Neuronal stem cell (in vitro differentiated cells): ENCODE measurements around the gene AKTIP.

Experiments
- DNase-seq: peaks from one replicate; pipeline ENCODE4 v3.0.0-alpha.2; 2013; ENCODE audit warnings: low spot score
- H2AFZ ChIP-seq: one replicate; pipeline ENCODE4 v1.6.1; 2013; ENCODE audit warnings: mild to moderate bottlenecking, low read length, inconsistent platforms
- H2AK5ac ChIP-seq: 2 replicates; pipeline ENCODE4 v1.6.1; 2013; ENCODE audit warnings: low read depth, mild to moderate bottlenecking, inconsistent platforms, low read length, moderate library complexity, mixed read lengths
- H2BK120ac ChIP-seq: 2 replicates; pipeline ENCODE4 v1.6.1; 2013; ENCODE audit warnings: low read depth, mild to moderate bottlenecking, inconsistent platforms, low read length, moderate library complexity, mixed read lengths
- H2BK12ac ChIP-seq: one replicate; pipeline ENCODE4 v1.6.1; 2013; ENCODE audit warnings: low read length, inconsistent platforms
- H2BK15ac ChIP-seq: 2 replicates; pipeline ENCODE4 v1.6.1; 2013; ENCODE audit warnings: mild to moderate bottlenecking, low read length, inconsistent platforms, mixed read lengths
- H2BK5ac ChIP-seq: one replicate; pipeline ENCODE4 v1.6.1; 2013; ENCODE audit warnings: inconsistent platforms, mild to moderate bottlenecking, low read length, moderate library complexity
- H3K14ac ChIP-seq: one replicate; pipeline ENCODE4 v1.6.1; 2013; ENCODE audit warnings: low read length, inconsistent platforms
- H3K18ac ChIP-seq: 2 replicates; pipeline ENCODE4 v1.6.1; 2013; ENCODE audit warnings: low read length, inconsistent platforms
- H3K23ac ChIP-seq: 2 replicates; pipeline ENCODE4 v1.6.1; 2013; ENCODE audit warnings: low read depth, mild to moderate bottlenecking, mixed read lengths, low read length, inconsistent platforms; ENCODE audit not compliant: poor library complexity
- H3K27ac ChIP-seq: replicated peaks from 3 replicates; pipeline ENCODE4 v1.5.1; 2013; ENCODE audit warnings: low read length, inconsistent platforms
- H3K27me3 ChIP-seq, 3 experiments: 2 replicates each; pipeline ENCODE4 v1.6.1; 2013; ENCODE audit warnings: low read length in 3 of 3, mild to moderate bottlenecking in 2 of 3, inconsistent platforms in 1 of 3, low read depth in 1 of 3, mixed read lengths in 1 of 3, moderate library complexity in 1 of 3; ENCODE audit not compliant: control insufficient read depth in 3 of 3, insufficient read depth in 3 of 3
- H3K36me3 ChIP-seq, 2 donors: replicated peaks in 1 of 2; 2 replicates each; pipeline ENCODE4 v1.6.1; 2013; ENCODE audit warnings: low read length in 2 of 2; ENCODE audit not compliant: control insufficient read depth in 2 of 2, insufficient read depth in 2 of 2
- H3K4ac ChIP-seq: 2 replicates; pipeline ENCODE4 v1.6.1; 2013; ENCODE audit warnings: inconsistent platforms, mild to moderate bottlenecking, low read length, moderate library complexity
- H3K4me1 ChIP-seq, 2 donors: 1 replicate in 1 of 2; 2 replicates in 1 of 2; pipeline ENCODE4 v1.6.1; 2013; ENCODE audit warnings: low read length in 2 of 2, low read depth in 1 of 2; ENCODE audit not compliant: control insufficient read depth in 2 of 2, insufficient read depth in 1 of 2
- H3K4me2 ChIP-seq: one replicate; pipeline ENCODE4 v1.6.1; 2013; ENCODE audit warnings: mild to moderate bottlenecking, low read length, inconsistent platforms; ENCODE audit not compliant: insufficient read depth, poor library complexity, severe bottlenecking
- H3K4me3 ChIP-seq, 2 donors: 2 replicates each; pipeline ENCODE4 v1.5.1; 2013; ENCODE audit warnings: low read length in 2 of 2, mild to moderate bottlenecking in 2 of 2, inconsistent platforms in 1 of 2, moderate library complexity in 1 of 2
- H3K79me1 ChIP-seq: one replicate; pipeline ENCODE4 v1.6.1; 2013; ENCODE audit warnings: low read depth, mild to moderate bottlenecking, inconsistent platforms, low read length, moderate library complexity
- H3K9ac ChIP-seq: one replicate; pipeline ENCODE4 v1.6.1; 2013; ENCODE audit warnings: mild to moderate bottlenecking, low read depth, low read length, inconsistent platforms; ENCODE audit not compliant: poor library complexity
- H3K9me3 ChIP-seq, 2 donors: replicated peaks in 1 of 2; 2 replicates each; pipeline versions ENCODE3 to v1.6.1; 2013; ENCODE audit warnings: low read length in 2 of 2, mild to moderate bottlenecking in 2 of 2, inconsistent platforms in 1 of 2, low read depth in 1 of 2, mixed read lengths in 1 of 2, moderate library complexity in 1 of 2; ENCODE audit not compliant: control insufficient read depth in 2 of 2, insufficient read depth in 1 of 2
- H4K8ac ChIP-seq: one replicate; pipeline ENCODE4 v1.6.1; 2013; ENCODE audit warnings: low read depth, mild to moderate bottlenecking, inconsistent platforms, low read length, moderate library complexity
- H4K91ac ChIP-seq: one replicate; pipeline ENCODE4 v1.6.1; 2013; ENCODE audit warnings: low read length, low read depth, mild to moderate bottlenecking, inconsistent platforms; ENCODE audit not compliant: poor library complexity
- WGBS, 2 donors: extraction: QIAGEN DNeasy Blood & Tissue Kit; methylation state at CpG; one replicate each; pipeline ENCODE4 v1.1.7; 2013; ENCODE audit warnings: missing lambda C conversion rate in 2 of 2, mixed read lengths in 1 of 2; ENCODE audit not compliant: insufficient read length in 2 of 2, insufficient replicate concordance in 1 of 2; ENCODE audit errors: extremely low coverage in 2 of 2; 5-methylcytosine and 5-hydroxymethylcytosine counted together

AKTIP gene

DNA sequence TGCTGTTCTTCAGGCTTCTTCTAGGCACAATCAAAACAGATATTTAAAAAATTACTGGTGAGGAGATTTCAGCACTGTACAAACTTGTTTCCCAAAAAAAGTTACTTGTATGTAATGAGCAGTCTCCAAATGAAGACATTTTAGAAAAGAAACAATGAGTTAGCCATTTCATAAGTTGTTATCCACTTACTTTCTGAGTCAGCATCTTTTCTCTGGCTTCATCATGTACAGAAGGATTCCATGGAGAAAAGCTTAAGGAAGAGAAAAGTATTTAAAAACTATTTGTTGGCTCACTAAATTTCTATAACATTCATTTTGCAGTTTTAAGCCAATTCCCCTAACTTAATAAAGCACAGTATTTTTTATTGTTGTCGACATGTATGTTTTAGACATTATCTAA, 10.5 kb downstream of the AKTIP start:
- Histone ChIP-seq H4K91ac (no peak overlapping the region), H2BK15ac (no peak overlapping the region), H2BK5ac (no peak overlapping the region), H3K27ac (no peak overlapping the region), H3K4me1 (no peaks in the 10 kb centered on the region), H3K14ac (no peak overlapping the region), H3K36me3 (peaks cover 31 to 97% of the 10 kb centered on the region in 2 donors), H3K9me3 (no peaks in the 10 kb centered on the region), H3K23ac (no peak overlapping the region), H3K4ac (no peak overlapping the region), H2AFZ (no peak overlapping the region), H3K4me2 (no peak overlapping the region), H2BK120ac (no peak overlapping the region), H2AK5ac (no peak overlapping the region), H2BK12ac (no peak overlapping the region), H3K27me3 (no peaks in the 10 kb centered on the region), H3K9ac (no peak overlapping the region), H3K18ac (no peak overlapping the region), H3K4me3 (no peak overlapping the region), H4K8ac (no peak overlapping the region), H3K79me1 (no peaks in the 10 kb centered on the region)
- DNase-seq, result no peak
- WGBS, 2 donors, result no CpG with 5 or more reads among the region's 1 CpG

DNA sequence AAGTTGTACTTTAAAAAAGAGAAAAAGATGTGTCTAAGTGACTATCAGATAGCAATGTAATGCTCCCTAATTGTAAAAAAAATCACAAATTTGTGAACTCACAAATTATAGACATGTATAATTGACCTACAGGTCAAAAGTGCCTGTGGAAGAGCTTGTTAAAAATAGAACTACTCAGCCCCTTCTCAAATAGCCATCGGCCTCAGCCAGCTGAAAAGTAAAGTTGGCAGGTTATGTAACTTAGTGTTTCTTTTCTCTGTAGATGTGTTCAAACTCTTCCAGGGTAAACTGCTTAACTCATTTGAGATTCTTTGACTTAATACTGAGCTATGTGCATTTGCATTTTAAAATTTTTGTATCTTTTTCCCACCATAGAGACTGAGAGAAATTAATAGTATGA, 13.3 kb downstream of the AKTIP start:
- Histone ChIP-seq H2AFZ (no peak overlapping the region), H3K9me3 (peaks cover 2 to 18% of the 10 kb centered on the region in 2 donors), H3K4me1 (no peaks in the 10 kb centered on the region), H4K91ac (no peak overlapping the region), H3K27me3 (no peaks in the 10 kb centered on the region), H2BK12ac (no peak overlapping the region), H3K9ac (no peak overlapping the region), H2AK5ac (no peak overlapping the region), H3K14ac (no peak overlapping the region), H2BK15ac (no peak overlapping the region), H3K27ac (no peak overlapping the region), H3K4me3 (no peak overlapping the region), H3K79me1 (no peaks in the 10 kb centered on the region), H3K4me2 (no peak overlapping the region), H3K36me3 (peaks cover 19 to 97% of the 10 kb centered on the region in 2 donors), H3K4ac (no peak overlapping the region), H4K8ac (no peak overlapping the region), H2BK120ac (no peak overlapping the region), H3K18ac (no peak overlapping the region), H2BK5ac (no peak overlapping the region), H3K23ac (no peak overlapping the region)
- no CpG with 5 or more reads among the region's 1 CpG for WGBS, 2 donors
- DNase-seq, result no peak

DNA sequence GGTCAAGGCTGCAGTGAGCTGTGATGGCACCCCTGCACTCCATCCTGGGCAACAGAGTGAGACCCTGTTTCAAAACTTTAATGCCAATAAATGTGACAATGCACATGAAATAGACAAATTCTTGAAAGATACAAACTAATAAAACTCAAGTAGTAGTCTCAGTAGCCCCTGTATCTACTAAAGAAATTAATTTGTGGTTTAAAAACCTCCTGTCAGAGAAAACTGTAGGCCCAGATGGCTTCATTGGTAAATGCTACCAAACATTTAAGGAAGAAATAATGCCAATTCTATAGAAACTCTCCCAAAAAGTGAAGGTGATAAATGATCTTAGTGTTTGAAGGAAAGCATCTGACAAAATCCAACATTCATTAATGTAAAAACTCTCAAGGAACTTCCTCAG, 16.8 kb downstream of the AKTIP start:
- Histone ChIP-seq H3K14ac (no peak overlapping the region), H2BK12ac (no peak overlapping the region), H3K27ac (no peak overlapping the region), H3K4ac (no peak overlapping the region), H3K23ac (no peak overlapping the region), H3K36me3 (peaks cover 17 to 97% of the 10 kb centered on the region in 2 donors), H2AFZ (no peak overlapping the region), H3K79me1 (no peaks in the 10 kb centered on the region), H2BK120ac (no peak overlapping the region), H3K4me3 (no peak overlapping the region), H2BK5ac (no peak overlapping the region), H2BK15ac (no peak overlapping the region), H4K91ac (no peak overlapping the region), H3K9me3 (peaks cover 2 to 22% of the 10 kb centered on the region in 2 donors), H2AK5ac (no peak overlapping the region), H3K4me2 (no peak overlapping the region), H3K4me1 (no peaks in the 10 kb centered on the region), H4K8ac (no peak overlapping the region), H3K9ac (no peak overlapping the region), H3K18ac (no peak overlapping the region), H3K27me3 (no peaks in the 10 kb centered on the region)
- no peak for DNase-seq

DNA sequence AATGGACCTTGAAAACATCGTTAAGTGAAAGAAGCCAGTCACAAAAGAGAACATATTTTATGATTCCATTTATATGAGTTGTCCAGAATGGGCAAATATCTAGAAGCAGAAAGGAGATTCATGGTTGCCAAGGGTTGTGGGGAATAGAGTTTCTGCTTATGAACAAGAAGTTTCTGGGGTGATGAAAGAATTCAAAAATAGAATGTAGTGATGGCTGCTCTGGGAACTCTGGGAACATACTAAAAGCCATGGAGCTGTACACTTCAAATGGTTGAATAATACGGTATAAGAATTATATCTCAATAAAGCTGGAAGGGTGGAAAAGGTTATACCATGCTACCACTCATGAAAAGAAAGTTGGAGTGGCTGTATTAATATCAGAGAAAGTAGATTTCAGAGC, 18.5 kb downstream of the AKTIP start:
- no peak overlapping the region for H2BK120ac ChIP-seq
- no CpG with 5 or more reads among the region's 2 CpGs for WGBS, 2 donors

More for the DNA sequence above, 18.5 kb downstream of the AKTIP start:
- no peak overlapping the region for H2AK5ac ChIP-seq
- no peak overlapping the region for H3K23ac ChIP-seq
- H2BK12ac ChIP-seq, result no peak overlapping the region
- no peak overlapping the region for H3K18ac ChIP-seq
- no peak overlapping the region for H3K4me3 ChIP-seq
- H2BK15ac ChIP-seq, result no peak overlapping the region
- H2BK5ac ChIP-seq, result no peak overlapping the region
- no peak overlapping the region for H3K4ac ChIP-seq
- H3K79me1 ChIP-seq, result no peaks in the 10 kb centered on the region
- no peak overlapping the region for H4K8ac ChIP-seq
- no peak overlapping the region for H3K14ac ChIP-seq
- no peak overlapping the region for H3K9ac ChIP-seq
- H3K9me3 ChIP-seq, result peaks cover 2 to 22% of the 10 kb centered on the region in 2 donors
- no peaks in the 10 kb centered on the region for H3K27me3 ChIP-seq
- no peak for DNase-seq
- no peaks in the 10 kb centered on the region for H3K4me1 ChIP-seq
- no peak overlapping the region for H4K91ac ChIP-seq
- H3K27ac ChIP-seq, result no peak overlapping the region
- H2AFZ ChIP-seq, result no peak overlapping the region
- H3K4me2 ChIP-seq, result no peak overlapping the region
- H3K36me3 ChIP-seq, result peaks cover 21 to 97% of the 10 kb centered on the region in 2 donors
